Adrenal gland (tissue), 5 donors: Measurements from ENCODE around the gene AQP3.

Experiments
- CTCF ChIP-seq, 6 experiments: fragments of 450-650 bp in 4 of 6; fragments of 200-600 bp in 2 of 6; sonication (generic) in 1 of 6; IDR thresholded peaks; 1 replicate in 5 of 6; 2 replicates in 1 of 6; pipeline versions ENCODE4 v1.5.1 to v1.8.0; 2016 to 2021; ENCODE audit warnings: antibody characterized with exemption in 6 of 6, mild to moderate bottlenecking in 2 of 6, moderate library complexity in 1 of 6
- POLR2A ChIP-seq, 2 donors: fragments of 450-650 bp; IDR thresholded peaks; one replicate each; pipeline ENCODE4 v1.6.1; 2017; ENCODE audit warnings: antibody characterized with exemption in 2 of 2, mild to moderate bottlenecking in 2 of 2, moderate library complexity in 1 of 2
- donor health status: DM: no; HTN: no; CAD: no.

GRCh38 chr9:33453286-33453860, 6.0 kb upstream of the AQP3 start:
- TF ChIP-seq CTCF (IDR thresholded peaks at IDR 0.05) (no peak), POLR2A (IDR thresholded peaks at IDR 0.05) (no peak)
